Activated CD4-positive, alpha-beta T cell treated with anti-CD3 and anti-CD28 coated beads, Interleukin-2, amount 50 U/mL, for 48 hours (primary cell): ENCODE data around the gene FUT1.
"Not testable (repeated sequence)": the region's sequence is repeated elsewhere in the genome, so short reads cannot be mapped to it uniquely, and the experiment has no call there.

Source experiments
- DNase-seq, 2 experiments: peaks; one replicate each; pipeline ENCODE4 v3.0.0-alpha.2; 2020

Gene FUT1

DNA sequence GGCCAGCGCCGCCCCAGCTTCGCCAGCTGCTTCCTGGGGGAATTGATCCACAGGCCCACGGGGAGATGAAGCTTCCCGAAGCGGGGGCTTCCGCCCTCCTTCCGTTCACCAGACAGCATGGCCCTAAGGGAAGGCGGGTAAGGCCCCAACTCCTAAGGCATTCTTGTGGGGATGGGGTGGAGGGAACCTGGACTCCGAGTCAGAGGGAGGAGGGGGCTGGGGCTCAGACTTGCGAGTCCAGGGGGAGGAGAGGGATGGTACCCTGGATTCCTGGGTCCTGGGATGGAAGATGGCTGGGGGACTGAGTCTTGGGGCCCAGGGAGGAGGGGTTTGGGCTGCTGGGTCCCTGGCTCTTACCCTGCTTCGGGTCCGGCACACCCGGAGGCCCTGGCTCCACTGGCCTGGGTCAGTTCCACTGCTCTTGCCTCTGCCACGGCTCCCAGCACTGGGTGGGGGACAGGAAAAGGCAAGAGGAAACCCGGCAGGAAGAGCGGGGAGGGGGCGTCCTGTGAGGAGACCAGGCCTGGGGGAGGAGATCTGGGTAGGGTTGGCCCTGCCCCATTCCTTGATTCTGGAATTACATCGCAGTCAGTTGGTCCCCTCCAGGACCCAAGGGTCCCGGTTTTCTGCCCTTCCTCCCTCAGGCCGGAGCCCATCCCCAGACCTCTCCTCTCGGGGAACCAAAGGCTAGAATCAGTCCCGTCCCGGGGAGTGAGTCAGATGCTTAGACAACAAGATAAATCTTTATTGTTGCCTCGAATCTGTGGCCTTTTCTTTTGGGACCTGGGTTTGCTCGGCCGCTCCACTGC, 12.1 kb downstream of the FUT1 start, which contains the start of gene RASIP1:
TSS of gene RASIP1 (minus strand) at position 447 of the 809 bp plus-strand sequence. CDS start at position 119, 328 bp downstream.
- DNase-seq = no peak

DNA sequence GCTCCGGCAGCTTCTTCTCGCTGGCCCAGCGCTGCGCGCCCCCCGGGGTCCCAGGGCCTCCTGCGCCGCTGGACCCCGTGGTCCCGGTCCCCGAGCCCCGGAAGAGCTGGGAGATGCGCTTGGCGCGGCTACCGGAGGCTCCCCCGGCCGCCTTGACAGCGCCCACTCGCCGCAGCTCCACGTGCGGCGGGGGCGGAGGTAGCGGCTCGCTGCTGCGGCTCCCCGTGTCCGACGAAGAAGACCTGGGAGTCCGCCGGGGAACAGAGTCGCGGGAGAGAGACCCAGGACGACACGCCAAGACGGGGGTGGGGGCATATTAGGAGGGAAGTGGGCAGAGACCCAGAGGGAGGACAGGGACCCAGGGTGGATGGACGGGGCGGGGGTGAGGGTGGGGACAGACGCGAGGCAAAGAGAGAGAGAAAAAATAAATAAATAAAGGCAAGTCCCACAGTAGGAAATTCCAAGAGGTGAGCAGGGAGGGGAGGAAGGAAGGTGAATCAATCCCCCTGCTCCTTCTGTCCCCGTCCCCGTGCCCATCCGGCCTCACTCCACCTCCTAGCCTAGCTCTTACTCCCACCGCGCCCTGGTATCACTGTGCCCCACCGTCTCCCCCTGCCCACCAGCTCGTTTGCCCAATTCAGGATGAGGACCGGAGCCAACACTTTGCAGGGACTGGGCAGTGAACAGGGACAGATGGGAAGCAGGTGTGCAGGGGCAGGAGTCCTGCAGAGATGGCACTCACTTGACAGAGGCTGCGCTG, 12.9 kb downstream of the FUT1 start:
- DNase-seq = no peak

DNA sequence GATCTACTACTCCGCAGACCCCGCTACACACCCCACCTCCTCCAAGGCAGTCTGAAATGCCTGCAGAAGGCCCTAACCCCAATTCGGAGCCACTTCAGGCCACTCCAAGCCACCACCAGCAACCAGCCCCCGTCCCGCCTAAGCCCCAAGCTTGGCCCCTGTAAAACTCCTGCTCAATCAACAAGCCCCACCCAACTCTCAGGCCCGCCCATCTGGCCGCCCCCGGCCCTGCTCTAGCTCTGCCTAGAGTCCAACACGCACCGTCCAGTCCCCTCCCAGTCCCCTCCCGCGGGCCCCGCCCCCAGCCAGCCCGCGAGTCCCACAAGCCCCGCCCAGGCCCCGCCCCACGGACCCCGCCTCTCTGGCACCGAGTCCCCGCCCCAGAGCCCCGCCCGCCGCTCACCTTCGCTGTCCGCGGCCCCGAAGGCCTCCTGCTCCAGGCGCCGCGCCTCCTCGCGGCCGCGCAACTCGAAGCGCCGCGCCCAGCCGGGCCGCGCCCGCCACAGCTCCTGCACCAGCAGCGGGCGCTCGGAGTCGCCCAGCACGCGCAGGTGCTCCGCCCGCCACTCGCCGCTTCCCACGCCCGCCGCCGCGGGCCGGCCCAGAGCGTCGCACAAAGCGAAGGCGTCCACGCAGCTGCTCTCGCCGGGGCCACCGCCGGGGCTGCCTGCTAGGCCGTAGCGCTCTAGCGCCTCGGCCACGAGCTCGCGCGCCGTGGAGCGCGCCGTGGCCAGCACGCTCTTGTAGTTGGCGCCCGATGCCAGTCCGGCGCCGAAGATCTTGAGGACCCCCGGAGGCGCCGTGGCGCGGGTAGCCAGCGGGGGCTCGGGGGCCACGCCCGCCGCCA, 13.7 kb downstream of the FUT1 start:
- DNase-seq = peak; percentile 96 to 97

DNA sequence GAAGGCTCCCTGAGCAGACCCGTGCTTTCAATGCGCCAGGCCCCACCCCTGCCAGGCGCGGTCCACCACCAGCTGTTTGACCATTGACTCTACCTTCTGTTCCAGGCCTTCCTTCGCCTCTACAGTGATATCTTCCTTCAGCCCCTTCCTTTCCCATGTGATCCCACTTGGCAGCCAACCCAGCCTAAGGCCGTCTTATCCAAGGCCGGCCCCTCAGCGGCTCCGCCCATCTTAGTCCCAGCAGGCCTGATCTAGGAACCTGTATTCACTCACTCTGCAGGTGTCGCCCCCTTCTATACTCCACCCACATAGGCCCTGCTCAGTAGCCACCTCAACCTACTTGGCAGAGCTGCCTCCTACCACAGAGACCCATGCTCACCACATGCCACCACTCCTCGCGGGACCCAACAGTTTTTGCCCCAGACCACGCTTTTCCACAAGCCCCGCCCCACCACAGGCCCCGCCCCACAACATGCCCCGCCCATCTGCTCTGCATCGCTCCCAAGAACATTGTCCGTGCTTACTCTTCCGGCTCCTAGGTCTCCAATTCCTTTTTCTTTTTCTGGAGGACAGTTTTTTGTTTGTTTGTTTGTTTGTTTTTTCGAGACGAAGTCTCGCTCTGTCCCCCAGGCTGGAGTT, 15.0 kb downstream of the FUT1 start:
- no peak for DNase-seq

DNA sequence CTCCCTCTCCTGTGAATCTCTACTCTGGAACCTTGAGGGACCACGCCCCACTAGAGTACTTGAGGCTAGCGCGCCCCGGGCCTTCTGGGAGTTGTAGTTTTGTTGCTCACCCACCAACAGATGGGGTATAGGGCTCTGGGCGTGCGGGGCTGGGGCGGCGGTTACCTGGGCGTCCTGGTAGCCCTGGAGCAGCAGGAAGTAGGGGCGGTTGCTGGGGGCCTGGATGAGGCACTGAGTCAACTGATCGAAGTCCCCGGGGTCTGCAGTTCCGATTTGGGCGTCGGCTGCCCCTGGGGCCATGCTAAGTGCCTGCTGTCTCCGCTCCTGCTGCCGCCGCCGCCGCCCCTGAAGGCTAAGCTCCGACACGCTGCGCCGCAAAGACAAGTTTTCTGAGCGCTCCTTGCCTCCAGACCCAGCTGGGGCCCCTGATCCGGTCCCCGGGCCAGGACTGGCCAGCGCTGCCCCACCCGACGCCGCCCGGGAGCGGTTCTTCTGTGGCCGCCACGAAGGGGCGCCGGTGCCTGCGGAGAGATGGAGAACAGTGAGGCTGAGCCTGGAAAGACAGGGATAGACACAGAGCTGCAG, 17.3 kb downstream of the FUT1 start:
- DNase-seq = no peak

DNA sequence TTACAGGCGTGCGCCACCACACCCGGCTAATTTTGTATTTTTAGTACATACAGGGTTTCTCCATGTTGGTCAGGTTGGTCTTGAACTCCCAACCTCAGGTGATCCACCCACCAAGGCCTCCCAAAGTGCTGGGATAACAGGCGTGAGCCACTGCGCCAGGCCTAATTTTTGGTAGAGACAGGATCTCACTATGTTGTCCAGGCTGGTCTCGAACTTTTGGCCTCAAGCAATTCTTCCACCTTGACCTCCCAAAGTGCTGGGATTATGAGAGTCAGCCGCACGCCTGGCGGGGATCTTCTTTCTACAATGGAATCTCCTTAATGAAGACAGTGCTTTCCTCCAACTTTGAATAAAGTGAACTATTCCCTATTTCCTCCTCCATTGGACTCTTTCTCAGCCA, 17.8 kb downstream of the FUT1 start:
- DNase-seq = no peak

DNA sequence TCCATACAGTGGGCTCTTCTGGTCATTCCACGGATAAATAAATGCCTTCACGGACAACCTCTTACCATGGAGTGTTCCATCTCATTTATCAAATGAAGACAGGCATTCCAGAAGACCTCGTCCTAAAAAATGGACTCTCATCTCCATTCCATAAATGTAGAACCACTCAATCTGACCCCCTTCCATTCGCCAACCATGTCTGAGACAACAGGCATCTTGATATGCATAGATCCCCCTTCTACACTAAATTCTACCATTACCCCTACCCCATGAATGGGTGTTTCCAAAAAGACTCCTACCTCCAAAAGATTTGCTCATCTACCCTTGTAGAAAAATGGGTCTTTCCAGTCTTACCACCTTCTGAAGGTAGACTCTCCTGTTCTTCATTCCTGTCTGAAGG, 21.0 kb downstream of the FUT1 start:
- no peak for DNase-seq

DNA sequence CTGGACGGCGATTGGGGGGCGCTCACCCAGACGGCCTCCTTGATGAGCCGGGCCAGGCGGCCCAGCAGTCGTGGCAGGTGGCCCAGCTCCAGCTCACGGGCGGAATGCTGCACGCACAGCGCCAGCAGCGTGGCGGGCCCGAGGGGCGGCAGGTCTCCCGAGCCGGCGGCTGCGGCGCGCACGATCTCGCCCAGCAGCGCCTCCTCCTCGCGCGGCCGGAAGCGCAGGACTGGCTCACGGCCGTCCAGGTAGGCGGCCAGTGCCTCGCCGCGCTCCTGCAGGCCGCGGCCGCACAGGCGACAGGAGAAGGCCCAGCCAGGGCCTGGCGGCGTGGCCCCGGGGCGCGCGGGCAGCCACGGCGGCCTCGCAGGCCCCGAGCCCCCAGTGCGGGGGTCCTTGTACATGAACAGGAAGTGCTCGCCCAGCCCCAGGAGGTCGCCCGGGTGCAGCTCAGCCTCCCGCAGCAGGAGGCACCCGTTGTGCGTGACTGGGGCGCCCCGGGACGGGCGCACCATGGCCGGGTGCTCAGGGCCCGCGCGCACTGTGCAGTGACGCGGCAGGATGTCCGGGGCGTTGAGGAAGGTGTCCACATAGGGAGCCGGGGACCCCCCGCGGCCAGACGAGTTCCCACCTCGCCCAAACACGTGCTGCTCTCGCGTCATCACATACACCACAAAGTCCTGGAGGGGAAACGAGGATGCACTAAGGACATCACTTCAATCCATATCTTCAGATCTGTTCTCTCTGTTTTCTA, 23.4 kb downstream of the FUT1 start:
- DNase-seq = no peak

DNA sequence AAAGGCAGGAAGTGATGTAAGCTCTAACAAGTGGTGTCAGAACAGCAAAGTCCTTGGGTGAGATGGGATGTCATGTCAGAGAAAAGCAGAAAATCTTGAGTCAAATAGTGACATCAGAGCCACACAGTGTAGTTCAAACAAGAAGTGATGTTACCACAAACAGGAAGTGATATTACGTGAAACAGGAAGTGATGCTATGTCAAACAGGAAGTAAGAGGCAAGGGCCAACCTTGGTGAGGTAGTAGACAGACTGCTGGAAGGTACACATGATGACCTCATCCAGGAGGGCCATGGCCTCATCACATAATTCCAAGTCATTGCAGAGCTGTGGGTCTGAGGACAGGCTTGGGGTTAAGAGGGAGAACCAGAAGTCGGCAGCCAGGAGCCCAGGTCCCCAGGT, 25.9 kb downstream of the FUT1 start:
- DNase-seq = no peak

DNA sequence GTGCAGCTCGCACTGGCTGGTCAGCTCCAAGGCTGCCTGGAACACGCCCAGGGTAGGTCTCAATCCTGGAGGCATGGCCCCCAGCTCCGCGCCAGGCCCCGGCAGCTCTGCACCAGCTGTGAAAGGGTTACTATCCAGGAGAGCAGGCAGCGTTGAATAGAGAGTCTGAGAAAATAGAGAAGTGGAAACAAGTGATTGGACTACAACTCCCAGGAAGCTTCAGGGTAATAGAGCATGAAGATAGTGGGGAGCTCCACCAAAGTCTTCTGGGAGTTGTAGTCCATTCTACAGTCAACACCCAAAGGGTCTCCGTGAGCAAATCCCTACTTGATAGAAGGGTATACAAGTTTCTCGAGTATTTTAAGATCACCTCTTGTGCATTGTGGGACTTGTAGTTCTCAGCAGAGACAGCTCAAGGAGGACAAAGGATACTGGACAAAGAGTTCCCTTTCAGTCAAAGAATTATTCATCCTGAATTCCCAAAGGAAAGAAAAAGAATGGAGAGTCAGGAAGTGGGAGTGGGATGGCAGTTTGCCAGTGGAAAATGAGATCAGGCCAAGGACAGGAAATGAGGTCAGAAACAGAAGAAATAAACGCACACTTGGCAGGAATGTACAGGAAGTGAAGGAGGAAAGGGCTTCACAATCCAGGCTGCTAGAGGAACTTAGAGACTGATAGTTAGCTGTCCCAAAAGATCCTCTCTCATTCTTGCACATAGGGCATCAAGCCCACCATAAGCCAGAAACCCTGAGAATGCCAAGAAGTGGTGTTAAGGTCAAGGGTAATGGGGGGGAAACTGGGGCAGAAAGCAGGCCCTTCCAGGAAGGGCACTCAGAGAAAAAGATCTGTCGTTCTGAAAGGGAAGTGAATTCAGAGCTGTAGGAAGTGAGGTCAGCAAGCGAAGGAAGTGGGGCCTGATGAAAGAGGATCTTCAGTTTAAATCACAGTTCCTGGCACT, 27.4 kb downstream of the FUT1 start:
- peak in 1 of 2 experiments; percentile 21 for DNase-seq

DNA sequence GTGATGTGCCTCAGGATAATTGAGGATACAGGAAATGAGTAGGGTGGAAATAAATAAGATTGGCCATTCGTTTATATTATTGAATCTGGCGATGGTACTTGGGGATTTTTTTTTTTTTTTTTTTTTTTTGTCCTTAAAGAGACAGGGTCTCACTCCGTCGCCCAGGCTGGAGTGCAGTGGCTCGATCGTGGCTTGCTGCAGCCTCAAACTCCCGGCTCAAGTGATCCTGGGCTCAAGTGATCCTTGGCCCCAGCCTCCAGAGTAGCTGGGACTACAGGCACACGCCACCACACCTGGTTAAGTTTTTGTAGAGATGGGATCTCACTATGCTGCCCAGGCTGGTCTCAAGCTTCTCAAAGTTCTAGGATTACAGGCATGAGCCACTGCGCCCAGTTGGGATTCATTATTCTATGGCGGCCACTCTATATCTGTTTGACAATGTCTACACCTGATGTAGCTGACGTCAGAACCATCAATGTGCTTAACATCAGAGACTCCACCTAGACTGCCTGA, 30.2 kb downstream of the FUT1 start:
- no peak for DNase-seq

DNA sequence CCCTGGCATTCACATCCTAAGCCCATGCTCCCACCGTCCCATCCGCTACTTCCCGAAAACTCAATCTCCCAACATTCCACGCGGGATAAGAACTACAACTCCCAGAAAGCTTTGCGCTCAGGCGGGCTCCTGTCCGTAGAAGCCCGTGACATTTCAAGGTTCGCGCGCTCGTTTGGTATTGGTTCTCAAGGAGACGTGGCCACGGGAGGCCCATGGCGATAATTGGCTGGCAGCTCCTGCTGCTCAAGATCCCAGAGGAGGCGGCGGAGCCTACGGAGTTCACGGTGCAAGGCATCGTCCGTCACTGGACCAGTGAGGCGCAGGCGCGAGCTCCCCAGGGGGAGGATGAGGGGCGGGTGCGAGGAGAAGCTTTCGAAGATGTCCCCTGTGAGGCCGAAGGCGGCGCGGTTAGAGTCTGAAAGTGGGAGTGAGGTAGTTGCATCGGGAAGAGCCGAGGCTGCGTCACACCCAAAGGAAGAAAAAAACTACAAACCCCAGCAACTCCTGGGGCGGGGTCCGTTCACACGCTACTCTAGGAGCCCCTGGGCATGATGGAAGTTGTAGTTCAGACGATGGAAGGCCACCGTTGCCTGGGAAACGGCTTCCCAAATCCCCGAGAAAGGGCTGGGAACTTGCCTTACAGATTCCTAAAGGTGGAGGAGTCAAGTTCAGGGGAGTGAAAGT, 31.7 kb downstream of the FUT1 start:
- DNase-seq = peak; percentile 93 to 95

DNA sequence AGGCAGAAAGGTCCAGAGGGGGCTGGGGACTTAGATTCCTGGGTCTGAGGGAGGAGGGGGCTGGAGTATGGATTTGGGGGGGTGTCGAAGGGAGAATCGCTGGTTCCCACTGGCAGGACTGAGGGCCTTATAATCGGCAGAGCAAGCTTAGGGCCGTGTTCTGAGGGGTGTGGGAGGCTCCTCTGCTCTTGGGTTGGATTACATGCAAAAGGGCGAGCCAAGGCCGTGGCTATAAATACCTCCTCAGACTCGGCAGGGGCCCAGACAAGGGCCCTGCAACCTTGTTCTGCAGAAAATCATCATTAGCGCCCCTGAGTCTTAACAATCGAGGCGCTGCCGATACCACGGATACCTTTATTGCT, 32.2 kb downstream of the FUT1 start:
- no peak for DNase-seq

DNA sequence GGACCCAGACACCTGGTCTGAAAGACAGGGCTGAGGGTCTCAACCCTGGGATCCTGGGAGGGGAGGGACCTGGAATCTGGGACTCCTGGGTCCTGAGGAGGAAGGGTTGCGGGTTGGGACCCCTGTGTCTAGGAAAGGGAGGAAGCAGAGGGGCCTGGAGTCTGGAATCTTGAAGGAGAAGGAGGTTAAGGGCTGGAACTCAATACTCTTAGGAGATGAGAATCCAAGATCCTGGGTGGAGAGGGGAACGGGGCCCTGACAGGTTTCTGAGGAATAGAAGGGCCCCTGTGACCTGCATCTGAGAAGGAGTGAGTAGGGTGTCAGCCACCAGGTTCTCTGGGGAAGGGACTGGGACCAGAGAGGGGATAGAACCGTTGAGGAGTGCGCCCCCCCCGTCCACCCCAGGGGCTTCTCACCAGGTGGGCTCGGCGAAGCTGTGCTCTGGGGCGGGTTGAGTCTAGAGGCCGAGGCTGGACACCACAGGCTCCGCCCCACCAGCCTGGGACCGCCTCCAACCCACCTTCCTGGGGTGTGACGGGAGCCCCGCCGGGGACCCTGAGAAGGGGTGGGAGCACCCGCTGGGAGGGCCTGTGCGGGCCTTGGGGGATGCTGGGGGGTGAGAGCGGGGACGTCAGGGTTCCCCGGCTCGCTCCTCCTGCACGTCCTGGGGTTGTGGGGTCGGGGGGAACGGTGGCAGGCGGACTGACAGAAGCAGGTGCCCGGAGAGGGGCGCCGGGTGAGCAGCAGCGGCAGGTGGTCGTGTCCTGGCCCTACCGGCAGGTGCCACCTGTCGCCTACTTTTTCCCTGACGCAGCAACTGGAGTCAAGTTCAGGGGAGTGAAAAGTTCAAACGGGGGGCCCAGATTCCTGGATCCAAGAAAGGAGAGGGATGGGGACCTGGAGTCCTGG, 32.9 kb downstream of the FUT1 start, which contains the start of gene MAMSTR:
TSS of gene MAMSTR (minus strand) at position 463 of the 909 bp plus-strand sequence. CDS start 694 bp downstream, outside the sequence.
- DNase-seq = no peak

DNA sequence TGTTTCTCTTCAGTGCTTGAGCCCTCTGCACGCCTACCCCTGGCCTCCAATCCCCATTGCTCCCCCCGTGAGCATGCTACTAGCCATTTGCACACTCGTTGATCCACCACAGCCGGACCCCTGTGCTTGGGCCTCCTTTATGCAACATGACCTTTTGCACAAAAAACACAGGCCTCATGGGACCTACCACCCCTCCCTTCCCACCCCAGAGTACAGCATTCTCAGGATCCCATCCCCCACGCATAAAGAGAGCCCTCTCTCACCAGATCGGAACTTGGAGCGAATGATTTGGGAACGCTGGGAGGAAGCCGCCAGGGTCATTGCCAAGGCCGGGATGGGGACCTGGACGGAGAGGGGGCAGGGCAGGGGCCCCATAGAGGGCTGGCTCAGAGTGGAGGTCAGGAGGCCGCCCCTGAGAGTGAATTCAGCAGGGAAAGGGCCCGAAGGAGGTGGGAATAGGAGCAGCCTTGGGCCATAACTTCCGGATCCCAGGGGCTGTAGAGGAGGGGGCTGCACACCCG, 33.7 kb downstream of the FUT1 start:
- no peak for DNase-seq

DNA sequence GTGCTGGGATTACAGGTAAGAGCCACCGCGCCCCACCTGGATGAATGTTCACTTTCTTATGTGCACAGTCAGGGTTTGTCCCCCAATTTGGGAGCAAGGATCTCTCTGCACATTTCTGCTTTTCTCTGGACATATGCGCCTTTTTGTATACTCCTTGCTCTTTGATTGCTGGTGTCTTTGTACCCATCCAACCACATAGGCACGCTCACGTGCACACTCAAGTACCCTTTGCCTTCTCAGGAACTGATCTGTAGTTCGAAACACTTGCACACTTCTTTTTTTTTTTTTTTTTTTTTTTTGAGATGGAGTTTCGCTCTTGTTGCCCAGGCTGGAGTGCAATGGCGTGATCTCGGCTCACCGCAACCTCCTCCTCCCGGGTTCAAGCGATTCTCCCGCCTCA, 34.3 kb downstream of the FUT1 start:
- DNase-seq = not testable (repeated sequence)

DNA sequence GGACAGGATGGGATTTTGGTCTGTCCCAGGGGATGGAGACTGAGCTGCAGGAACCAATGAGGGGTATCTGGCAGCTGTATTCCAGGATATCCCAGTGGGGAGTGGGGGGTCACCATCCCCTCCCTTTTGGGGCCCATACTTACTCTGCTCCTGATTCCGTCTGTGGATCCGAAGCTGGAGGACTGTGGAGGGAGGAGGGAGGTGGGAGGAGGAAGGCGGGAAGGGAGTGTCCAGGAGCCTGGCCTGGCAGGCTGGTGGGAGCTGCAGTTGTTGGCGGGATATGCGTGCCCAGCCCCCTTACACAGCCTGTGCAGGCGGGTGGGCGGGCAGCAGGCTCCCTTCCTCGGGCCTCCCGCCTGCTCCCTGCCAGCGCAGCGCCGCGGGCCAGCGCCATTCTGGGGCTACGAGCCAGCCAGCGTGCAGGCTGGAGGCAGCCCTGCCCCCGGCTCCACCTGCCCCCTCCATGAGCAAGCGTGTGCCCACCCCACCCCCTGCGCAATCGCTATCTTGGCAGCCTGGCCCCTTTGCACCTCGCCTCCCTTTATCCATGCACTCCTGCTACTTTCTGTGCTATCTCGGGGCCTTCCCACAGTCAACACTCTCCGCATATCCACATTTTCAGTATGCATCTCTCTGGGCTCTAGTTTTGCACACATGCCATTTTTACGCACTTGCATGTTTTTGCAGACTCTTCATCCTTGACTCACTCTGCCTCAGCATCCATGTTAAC, 35.7 kb downstream of the FUT1 start:
- DNase-seq = no peak
